Activated T-cell treated with anti-CD3 and anti-CD28 coated beads for 1 hour (primary cell): Measurements from ENCODE around the gene NKX1-2.
A peak's percentile ranks its signal among the peaks of the same experiment; 100 is the strongest.
"Not testable (repeated sequence)": the region's sequence is repeated elsewhere in the genome, so short reads cannot be mapped to it uniquely, and the experiment has no call there.

Source experiments
- DNase-seq: peaks from one replicate; pipeline ENCODE4 v3.0.0-alpha.2; 2020; ENCODE audit warnings: low read depth

Gene NKX1-2

GRCh38 chr10:124451276-124451675 lies 1.4 kb upstream of the NKX1-2 start:
- no peak for DNase-seq

GRCh38 chr10:124450783-124451057 lies 885 bp upstream of the NKX1-2 start:
- DNase-seq, result no peak

- DNase-seq, result no peak
Observed at GRCh38 chr10:124449170-124450011, 444 bp downstream of the NKX1-2 start.

GRCh38 chr10:124448696-124449169 lies 1.1 kb downstream of the NKX1-2 start:
- DNase-seq, result no peak

- no peak for DNase-seq
Observed at GRCh38 chr10:124447751-124448466, 1.9 kb downstream of the NKX1-2 start.

- DNase-seq, result no peak
Observed at GRCh38 chr10:124446830-124447750, 2.7 kb downstream of the NKX1-2 start.

- not testable (repeated sequence) for DNase-seq
Observed at GRCh38 chr10:124441694-124442093, 8.1 kb downstream of the NKX1-2 start.

- DNase-seq, result no peak
Observed at GRCh38 chr10:124436191-124436638, 13.6 kb downstream of the NKX1-2 start.

- not testable (repeated sequence) for DNase-seq
Observed at GRCh38 chr10:124435683-124436082, 14.2 kb downstream of the NKX1-2 start.

- no peak for DNase-seq
Observed at GRCh38 chr10:124433461-124433860, 16.4 kb downstream of the NKX1-2 start.

GRCh38 chr10:124430077-124430476 lies 19.8 kb downstream of the NKX1-2 start:
- no peak for DNase-seq

- DNase-seq, result no peak
Observed at GRCh38 chr10:124429576-124429975, 20.3 kb downstream of the NKX1-2 start.

GRCh38 chr10:124428207-124428777 lies 21.5 kb downstream of the NKX1-2 start:
- DNase-seq, result no peak

GRCh38 chr10:124425227-124425962 lies 24.4 kb downstream of the NKX1-2 start:
- no peak for DNase-seq

GRCh38 chr10:124423813-124424212 lies 26.0 kb downstream of the NKX1-2 start:
- DNase-seq, result no peak

GRCh38 chr10:124422742-124423141 lies 27.1 kb downstream of the NKX1-2 start:
- no peak for DNase-seq

GRCh38 chr10:124420254-124420653 lies 29.6 kb downstream of the NKX1-2 start:
- no peak for DNase-seq

GRCh38 chr10:124419635-124420034 lies 30.2 kb downstream of the NKX1-2 start:
- DNase-seq, result no peak

- peak; percentile 97 for DNase-seq
Observed at GRCh38 chr10:124418726-124419501, 30.9 kb downstream of the NKX1-2 start, which contains the start of gene OAT. TSS of gene OAT (minus strand) at chr10:124418923. CDS start at chr10:124412171, 6,752 bp downstream.
